Nucleus accumbens (tissue), 56 donors: ENCODE measurements around the gene ACIN1.

ENCODE experiments used
- DNase-seq, 56 donors: peaks; one replicate each; lab custom pipeline; 2025; lab: John Stamatoyannopoulos, UW

Gene ACIN1, protein sequence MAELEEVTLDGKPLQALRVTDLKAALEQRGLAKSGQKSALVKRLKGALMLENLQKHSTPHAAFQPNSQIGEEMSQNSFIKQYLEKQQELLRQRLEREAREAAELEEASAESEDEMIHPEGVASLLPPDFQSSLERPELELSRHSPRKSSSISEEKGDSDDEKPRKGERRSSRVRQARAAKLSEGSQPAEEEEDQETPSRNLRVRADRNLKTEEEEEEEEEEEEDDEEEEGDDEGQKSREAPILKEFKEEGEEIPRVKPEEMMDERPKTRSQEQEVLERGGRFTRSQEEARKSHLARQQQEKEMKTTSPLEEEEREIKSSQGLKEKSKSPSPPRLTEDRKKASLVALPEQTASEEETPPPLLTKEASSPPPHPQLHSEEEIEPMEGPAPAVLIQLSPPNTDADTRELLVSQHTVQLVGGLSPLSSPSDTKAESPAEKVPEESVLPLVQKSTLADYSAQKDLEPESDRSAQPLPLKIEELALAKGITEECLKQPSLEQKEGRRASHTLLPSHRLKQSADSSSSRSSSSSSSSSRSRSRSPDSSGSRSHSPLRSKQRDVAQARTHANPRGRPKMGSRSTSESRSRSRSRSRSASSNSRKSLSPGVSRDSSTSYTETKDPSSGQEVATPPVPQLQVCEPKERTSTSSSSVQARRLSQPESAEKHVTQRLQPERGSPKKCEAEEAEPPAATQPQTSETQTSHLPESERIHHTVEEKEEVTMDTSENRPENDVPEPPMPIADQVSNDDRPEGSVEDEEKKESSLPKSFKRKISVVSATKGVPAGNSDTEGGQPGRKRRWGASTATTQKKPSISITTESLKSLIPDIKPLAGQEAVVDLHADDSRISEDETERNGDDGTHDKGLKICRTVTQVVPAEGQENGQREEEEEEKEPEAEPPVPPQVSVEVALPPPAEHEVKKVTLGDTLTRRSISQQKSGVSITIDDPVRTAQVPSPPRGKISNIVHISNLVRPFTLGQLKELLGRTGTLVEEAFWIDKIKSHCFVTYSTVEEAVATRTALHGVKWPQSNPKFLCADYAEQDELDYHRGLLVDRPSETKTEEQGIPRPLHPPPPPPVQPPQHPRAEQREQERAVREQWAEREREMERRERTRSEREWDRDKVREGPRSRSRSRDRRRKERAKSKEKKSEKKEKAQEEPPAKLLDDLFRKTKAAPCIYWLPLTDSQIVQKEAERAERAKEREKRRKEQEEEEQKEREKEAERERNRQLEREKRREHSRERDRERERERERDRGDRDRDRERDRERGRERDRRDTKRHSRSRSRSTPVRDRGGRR

DNA sequence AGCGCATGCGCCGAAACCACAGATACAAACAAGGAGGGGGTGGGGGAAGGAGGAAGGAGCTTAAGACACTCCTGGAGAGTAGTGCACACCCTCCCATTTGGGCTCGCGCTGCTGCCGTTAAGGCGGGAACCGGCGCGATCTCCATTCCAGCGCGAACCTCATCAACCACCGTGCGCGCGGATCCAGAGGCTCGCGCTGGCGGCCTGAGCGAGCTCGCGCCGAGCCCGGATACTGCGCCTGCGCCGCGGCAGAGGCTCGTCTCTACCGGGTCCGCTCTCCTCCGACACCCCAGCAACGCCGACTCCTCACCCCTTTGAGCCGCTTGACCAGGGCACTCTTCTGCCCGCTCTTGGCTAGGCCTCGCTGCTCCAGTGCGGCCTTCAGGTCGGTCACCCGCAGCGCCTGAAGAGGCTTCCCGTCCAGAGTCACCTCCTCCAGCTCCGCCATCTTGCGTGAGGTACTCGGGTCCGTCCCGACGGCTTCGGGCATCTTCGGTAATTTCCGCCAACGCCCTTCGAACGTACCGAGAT lies at the start of gene ACIN1:
Gene ACIN1 (minus strand): TSS at position 471 of the 530 bp plus-strand sequence. CDS start 24 bp downstream, at position 447.
- DNase-seq, result no peak

DNA sequence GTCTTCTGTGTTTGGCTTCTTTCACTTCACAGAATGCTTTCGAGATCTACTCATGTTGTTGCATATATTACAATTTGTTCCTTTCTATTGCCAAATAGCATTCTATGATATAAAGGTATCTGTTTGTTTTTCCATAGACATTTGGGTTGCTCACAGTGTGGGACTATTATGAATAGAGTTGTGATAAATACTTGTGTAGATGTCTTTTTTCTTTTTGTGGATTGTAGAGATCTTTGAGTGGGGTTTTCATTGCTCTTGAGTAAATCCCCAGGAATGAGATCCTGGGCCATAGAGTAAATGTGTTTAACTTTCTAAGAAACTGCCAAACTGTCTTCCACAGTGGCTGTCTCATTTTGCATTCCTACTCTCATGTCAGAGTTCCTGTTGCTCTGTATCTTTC lies 49.0 kb upstream of the ACIN1 start:
- no peak for DNase-seq

DNA sequence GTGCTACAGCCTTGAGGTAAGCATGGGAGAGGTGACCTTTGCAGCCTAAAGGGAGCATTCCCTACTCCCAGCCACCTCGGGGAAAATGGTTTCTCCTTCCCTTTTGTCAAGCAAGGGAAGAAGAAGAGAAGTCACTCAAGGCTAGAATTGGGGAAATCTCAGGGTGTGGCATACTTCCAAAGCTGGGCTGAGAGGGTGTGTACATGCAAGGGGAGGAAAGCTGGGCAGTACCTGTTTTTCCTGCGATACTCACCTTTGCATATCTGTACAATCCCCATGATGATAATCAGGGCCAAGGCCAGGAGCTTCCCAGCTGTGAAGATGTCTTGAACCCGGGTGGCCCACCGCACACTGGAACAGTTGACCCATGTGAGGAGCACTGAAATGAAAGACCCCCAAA lies 47.9 kb upstream of the ACIN1 start:
- DNase-seq, result no peak

DNA sequence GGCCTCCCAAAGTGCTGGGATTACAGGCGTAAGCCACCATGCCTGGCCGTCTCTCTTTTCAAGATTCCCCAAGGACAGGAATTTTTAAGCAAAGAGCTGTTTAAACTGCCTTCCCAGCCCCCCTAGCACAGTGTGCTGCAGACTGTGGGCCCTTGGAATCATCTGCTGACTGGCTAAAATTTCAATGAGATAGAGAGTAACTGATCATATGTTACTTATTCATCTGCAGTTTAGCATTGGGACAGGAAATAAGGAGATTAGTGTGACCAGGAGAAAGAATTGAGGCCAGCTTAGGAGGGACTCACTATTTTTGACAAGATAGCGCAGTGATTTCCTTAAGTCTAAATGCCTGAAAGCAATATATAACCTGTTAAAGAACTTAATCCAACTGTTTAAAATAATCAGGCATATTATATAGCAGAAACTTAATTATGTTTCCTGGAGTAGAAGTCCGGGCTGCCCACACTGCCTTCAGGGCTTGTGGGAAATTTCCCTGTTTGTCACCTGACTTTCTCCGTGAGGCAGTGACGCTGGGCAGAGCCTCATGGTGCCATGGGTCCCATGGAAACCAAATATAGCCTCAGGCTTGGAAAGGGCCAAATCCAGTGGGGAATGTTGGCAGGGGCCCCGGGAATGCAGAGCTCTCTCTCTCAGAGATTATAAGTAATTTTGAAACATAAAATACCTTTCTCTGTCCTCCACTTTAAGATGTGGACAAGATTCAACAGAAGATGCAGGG lies 46.9 kb upstream of the ACIN1 start:
- DNase-seq, result no peak

DNA sequence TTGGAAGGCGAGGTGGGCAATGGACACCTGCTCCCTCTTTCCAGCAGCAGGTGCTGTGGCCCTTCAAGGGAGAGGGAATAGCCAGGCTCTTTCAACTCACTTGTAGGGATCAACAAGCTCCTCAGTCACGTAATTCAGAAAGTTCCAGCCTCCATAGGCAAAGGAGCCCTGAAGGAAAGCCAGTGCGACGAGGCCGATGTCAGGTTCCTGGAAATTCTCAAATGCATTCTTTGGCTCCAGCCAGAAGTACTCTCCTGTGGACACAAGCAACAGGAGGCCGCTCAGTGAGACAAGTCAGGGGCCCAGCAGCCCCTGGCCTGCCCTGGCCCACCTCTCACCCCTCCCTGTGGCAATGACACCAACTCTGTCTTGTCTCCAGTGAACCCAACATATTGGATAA lies 45.4 kb upstream of the ACIN1 start:
- no peak for DNase-seq

DNA sequence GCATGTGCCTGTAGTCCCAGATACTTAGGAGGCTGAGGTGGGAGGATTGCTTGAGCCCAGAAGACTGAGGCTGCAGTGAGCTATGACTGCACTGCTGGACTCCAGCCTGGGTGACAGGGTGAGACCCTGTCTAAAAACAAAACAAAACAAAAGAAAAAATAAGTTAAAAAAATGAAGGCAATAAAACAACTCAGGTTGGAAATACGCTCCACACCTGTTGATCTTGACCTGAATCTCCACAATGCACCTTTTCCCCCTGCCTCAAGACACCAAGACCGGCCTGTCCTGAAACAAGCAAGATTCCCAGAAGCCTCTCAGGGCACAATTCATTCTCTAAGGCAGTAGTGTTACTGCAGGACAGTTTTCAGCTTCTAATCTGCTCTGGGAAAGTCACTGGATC lies 44.9 kb upstream of the ACIN1 start:
- DNase-seq, result no peak

DNA sequence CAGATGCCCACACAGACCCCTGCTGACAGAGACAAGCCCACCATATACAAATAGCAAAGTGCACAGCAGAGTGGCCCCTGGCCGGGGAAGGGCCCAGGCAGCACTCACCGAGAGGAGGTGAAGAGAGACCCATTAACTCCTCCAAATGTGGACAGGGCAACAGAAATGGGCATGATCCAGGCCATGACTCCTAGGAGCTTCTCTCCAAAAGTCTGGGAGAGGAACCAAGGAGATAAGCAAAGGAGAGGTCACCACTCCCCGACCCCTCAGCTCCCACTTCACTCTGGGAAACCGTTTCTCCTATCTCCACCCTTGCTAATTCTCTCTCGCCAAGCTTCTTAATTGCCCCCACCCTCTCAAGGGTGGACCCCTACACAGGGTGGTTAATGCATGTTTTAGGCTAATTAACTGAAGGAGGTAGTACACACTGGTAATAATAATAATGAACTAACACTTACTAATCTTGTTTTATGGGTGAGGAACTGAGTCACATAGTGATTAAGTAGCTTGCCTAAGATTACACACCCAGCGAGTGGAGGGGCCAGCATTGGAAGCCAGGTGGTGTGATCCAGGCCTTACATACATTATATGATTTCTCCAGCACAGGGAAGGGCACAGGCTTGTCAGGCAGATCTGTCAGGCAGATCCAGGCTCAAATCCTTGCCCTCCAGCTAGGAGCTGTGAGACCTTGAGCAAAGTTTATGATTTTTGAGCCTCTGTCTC lies 43.0 kb upstream of the ACIN1 start:
- DNase-seq, result no peak

DNA sequence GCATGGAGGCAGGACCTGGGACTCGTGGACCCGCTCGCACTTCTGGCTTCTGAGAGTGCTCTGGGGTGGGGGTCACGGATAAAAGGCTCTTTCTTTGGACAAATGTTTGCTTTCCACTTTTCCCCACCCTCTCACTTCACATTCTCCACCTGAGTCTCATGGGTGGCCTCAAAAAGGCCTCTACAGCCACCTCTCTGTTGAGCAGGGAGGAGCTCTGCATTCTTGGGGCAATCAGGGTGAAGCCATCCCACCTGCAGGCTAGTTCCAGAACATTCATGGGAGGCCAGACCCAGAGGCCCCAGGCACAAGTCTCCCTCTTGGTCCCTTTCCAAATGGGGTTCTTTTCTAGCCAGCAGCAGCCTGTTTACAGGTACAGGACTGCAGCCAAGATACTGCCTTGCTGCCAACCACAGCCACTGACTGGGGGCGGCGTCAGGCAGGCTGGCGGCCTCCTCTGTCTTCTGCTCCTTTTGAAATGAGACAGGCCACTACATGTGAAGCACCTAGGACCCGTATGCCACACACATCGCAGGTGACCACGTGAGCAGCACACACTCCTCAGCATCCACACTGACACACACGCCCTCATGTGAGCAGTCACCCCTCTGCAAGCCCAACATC lies 42.4 kb upstream of the ACIN1 start:
- no peak for DNase-seq

DNA sequence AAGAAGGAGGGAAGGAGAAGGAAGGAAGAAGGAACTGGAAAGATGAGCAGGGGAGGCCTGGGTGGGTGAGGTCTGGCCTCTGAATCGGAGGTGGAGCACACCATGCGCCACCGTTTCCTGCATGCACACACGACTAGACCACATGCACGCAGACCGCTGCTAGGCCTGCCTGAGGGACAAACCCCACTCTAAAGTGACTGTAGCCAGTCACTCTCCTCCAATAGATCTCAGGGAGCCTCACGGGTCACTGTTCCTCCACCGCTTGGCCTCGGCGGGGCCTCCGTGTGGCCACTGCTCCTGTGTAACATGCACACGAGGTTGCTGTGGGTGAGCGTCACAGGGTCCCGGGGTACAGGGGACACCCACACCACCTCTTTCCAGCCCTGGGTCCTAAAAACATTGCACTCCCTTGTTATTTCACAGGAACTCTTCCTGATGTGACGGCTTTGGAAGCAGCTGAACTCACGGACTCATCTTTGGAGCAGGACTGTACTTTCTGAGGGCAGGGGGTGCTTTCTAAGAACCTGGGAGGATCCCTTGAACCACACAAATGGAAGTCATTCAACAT lies 41.7 kb upstream of the ACIN1 start:
- no peak for DNase-seq

DNA sequence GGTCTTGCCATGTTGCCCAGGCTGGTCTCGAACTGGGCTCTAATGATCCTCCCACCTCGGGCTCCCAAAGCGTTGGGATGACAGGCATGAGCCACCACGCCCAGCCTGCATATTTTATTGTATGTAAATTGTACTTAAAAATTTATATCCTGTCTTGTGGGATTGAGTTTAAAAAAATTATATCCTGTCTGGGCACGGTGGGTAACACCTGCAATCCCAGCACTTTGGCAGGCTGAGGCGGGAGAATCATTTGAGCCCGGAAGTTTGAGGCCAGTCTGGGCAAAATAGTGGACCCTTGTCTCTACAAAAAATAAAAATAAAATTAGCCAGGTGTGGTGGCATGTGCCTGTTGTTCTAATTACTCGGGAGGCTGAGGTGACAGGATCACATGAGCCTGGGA lies 38.0 kb upstream of the ACIN1 start:
- DNase-seq, result no peak

DNA sequence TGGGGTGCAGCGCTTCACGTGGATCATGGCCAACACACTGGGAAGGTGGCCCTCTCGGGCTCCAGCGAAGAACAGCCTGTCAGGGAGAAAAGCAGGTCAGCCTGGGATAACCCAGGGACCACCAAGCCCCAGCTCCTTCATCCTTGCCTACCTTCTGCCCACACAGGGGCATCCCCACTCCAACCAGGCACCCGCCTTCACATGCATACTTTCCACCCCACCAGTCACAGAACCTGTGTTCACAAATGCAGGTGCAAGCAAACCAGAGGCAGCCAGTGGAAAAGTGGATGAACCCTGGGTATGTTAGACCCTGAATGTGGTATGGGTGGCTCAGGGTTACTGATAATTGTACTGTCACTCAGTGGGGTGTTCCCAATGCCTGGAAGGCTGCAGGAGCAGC lies 36.5 kb upstream of the ACIN1 start:
- no peak for DNase-seq

DNA sequence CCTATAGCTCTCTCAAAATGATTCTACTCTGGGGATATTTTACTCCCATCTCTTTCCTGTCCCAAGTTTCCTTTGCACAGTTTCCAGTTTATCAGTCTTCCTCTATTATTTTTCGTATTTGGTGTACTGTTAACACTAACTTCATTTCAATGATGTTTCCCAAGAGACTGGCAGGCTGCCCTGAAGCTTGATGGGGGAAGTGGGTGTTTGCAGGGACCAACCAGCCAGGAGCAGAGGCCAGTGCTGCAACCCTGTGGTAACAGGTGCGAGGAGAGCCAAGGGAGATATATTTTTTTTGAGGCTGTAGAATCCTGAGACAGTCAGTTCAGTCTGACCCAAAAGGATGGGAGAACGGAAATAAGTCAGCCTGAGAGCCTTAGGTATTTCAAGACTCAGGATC lies 35.9 kb upstream of the ACIN1 start:
- DNase-seq, result peak in 1 of 56 donors; percentile 11

DNA sequence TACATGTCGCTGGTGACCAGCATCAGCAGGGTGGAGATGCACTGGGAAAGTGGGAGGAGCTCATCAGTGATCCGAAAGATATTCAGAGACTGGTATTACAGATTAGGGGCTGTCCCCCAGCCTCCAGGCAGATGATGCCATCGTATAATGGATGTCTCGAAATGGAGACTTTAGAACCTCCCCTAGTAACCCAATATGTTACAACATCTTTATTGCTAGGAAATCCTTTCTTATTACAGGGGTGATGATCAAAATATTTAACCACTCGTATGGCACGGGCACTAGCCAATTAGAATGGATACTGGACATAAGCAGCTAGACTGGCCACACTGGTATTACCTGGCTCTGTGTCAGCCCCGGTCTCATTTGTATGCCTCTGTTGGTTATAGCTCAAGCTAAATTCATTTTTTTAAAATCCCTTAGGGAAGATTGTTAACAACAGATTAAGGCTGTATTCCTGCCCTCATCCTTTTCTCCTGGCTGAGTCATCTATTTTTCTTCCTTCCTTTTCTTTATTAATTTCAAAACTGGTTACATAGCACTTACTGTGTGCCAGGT lies 34.9 kb upstream of the ACIN1 start:
- DNase-seq, result no peak

DNA sequence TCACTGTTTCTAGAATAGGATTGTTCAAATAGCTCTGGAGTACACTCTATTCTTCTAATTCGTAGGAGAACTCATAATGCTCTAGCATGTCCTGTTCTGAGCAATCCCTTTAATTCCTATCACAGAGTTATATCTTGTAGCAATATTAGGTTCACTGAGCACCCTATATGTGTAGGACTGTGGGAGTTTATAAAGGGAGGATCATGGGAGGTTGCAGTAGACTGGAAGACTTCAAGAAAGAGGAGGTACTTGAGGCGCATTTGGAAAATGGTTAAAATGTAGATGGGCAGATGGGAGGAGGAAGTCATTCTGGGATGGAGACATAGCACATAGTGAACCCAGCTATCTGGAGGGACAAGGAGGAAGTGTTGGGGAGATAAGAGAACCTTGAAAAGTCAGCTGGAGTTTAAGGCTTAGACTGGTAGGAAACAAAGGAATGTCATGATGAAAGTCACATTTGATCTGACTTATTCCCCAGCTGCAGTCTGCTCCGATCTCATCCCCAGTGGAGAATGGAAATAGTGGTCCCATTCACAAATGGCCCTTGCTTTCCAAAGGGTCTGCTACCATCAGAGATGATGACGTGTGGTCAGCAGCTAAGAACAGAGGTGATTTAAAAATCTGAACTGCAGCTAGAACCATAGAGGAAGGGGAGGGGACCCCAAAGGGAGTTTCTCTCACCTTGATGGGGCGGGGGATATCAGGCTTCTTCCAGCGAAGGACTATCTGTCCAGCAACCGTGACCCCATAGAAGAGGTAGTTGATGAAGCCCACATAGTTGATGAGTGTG lies 34.2 kb upstream of the ACIN1 start:
- no peak for DNase-seq

DNA sequence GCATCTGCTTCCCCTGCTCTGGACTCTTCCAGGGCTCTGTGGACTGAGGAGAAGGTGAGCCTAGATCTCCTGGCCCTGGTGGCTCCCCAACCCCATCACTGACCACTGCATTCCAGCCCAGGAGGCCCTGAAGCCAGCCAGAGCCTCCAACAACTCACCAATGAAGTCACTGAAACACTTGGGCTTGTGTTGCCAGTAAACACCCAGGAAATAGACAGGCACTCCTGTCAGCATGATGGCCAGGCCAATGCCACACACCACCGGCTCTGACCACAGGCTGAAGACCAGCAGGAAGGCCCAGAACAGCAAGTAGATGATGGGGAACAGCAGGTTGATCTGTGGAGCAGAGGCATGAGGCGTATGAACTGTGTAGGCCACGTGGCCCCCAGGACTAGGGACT lies 32.9 kb upstream of the ACIN1 start:
- no peak for DNase-seq

DNA sequence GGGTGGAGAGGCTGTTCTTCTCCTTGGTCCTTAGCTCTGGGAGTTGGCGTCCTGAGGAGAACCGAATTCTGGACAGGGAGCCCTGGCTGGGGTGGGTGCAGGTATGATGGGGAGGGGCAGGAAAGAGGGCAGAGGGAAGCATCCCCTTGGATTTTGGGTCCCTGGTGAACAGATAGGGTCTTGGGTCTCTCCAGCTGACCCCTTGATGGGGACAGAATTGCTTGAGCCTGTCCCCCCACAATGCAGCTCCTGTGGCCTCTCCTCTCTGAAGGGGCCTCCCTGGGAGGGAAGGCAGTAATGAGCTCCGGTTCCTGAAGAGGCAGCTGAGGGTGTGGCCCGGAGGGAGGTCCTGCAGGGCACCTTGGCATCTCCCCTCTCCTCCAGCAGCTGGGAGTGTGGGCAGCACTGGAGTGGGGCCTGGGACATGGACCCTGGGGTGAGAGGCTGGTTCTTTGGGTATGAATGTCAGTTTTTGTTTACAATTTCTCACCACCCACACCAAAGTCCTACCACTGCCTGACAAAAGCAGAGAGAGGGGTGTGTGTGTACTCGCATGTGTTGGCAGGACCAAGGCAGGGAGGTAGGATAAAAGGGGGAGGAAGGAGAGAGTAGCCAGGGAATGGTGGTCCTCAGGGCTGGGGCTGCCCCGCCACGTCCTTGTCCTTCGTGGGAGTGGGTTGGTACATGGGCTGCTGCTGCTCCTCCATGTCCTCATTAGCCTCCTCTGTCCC lies 31.8 kb upstream of the ACIN1 start:
- DNase-seq, result no peak
